Retinal pigment epithelial cell (primary cell): ENCODE data around the gene CRMP1.

ENCODE experiments used
- DNase-seq: peaks from one replicate; pipeline ENCODE4 v3.0.0-alpha.2; 2010; ENCODE audit warnings: low read depth
- H3K4me3 ChIP-seq: 2 replicates; pipeline ENCODE4 v1.5.1; 2011; ENCODE audit warnings: mild to moderate bottlenecking, low read length, control low read depth, moderate library complexity
- TF ChIP-seq, protein P1 (sequence below): conservative IDR thresholded peaks from 2 replicates; pipeline ENCODE4 v1.5.1; 2011; ENCODE audit warnings: low read depth, low read length, control low read depth, inconsistent platforms

The CRMP1 gene

DNA sequence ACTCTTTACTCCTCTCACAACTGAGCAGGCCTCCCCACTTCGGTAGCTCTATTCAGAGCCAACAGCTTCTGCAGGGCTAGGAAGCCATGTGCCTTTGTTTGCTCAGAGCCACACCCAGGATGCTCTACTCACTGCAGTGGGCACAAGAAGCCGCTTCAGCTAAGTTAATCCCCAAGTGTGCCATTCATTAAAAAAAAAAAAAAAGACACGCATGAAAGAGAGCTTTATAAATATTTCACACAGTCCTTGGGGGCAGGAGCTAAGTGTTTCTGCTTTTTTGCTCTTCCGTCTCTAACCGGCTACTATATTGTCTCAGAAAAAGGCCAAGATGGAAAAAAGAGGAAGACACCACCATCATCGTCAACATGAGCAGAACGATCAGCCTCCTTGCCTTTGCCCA, 8.1 kb downstream of the CRMP1 start:
- DNase-seq = no peak
- no peak overlapping the region for H3K4me3 ChIP-seq
- TF ChIP-seq, protein P1, sequence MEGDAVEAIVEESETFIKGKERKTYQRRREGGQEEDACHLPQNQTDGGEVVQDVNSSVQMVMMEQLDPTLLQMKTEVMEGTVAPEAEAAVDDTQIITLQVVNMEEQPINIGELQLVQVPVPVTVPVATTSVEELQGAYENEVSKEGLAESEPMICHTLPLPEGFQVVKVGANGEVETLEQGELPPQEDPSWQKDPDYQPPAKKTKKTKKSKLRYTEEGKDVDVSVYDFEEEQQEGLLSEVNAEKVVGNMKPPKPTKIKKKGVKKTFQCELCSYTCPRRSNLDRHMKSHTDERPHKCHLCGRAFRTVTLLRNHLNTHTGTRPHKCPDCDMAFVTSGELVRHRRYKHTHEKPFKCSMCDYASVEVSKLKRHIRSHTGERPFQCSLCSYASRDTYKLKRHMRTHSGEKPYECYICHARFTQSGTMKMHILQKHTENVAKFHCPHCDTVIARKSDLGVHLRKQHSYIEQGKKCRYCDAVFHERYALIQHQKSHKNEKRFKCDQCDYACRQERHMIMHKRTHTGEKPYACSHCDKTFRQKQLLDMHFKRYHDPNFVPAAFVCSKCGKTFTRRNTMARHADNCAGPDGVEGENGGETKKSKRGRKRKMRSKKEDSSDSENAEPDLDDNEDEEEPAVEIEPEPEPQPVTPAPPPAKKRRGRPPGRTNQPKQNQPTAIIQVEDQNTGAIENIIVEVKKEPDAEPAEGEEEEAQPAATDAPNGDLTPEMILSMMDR = no peak

DNA sequence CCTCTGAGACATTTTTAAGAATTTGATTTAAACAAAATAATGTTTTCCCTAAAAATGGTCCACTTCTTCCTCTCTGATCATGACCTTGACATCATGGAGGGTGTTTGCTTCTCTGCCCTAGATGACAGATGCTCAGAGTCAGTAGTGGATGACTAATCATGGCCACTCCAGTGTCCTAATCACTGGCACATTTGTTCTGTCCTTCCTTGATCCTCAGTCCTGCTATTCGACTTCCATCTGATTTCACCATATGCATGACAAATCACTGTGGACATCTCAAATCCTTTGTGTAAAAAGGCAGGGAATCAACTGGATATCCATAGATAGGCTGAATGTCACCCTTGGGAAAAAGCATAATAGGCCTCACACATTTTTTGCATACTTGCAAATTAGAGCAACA, 9.0 kb downstream of the CRMP1 start:
- TF ChIP-seq, protein P1 = no peak
- no peak for DNase-seq
- H3K4me3 ChIP-seq = no peak overlapping the region

DNA sequence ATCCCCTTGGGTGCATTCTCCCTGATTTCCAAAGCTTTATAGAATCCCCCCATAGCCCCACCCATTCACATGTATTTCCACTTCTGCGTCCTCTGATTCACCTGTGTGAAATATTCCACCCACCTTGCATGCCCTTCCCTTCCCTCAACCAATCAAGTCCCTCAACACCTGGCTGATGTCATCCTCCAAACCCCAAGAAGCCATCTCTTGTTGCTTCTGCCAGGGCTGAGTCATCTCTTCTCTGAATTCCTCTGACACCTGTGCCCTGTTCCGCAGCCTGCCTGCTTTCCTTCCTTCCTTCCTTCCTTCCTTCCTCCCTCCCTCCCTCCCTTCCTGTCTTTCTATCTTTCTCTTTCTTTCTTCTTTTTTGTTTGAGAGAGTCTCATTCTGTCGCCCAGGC, 9.9 kb downstream of the CRMP1 start:
- no peak overlapping the region for H3K4me3 ChIP-seq
- TF ChIP-seq, protein P1 = no peak
- DNase-seq = no peak

GRCh38 chr4:5881340-5881739, 11.5 kb downstream of the CRMP1 start:
- no peak overlapping the region for H3K4me3 ChIP-seq
- no peak for DNase-seq
- TF ChIP-seq, protein P1 = no peak

GRCh38 chr4:5878359-5878758, 14.5 kb downstream of the CRMP1 start:
- no peak for DNase-seq
- H3K4me3 ChIP-seq = no peak overlapping the region
- TF ChIP-seq, protein P1 = no peak

DNA sequence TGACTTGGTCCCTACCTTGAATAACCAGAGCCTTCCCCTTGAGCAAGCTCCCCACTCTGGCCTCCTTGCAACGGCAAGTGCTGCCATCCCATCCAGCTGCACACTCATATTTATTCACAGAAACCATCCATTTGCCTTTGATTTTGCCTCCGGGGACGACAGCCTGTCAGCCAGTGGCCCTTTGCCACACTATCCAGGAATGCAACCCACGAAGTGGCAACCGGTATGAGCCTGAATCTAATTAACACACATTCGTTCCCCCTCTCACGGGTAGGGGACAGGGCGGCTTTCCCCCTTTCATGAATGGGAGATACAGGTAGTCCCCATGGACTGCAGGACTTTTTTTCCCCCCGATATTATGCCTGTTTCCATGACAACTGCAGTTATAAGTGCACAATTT, 15.5 kb downstream of the CRMP1 start:
- no peak for DNase-seq
- TF ChIP-seq, protein P1 = no peak
- no peak overlapping the region for H3K4me3 ChIP-seq

DNA sequence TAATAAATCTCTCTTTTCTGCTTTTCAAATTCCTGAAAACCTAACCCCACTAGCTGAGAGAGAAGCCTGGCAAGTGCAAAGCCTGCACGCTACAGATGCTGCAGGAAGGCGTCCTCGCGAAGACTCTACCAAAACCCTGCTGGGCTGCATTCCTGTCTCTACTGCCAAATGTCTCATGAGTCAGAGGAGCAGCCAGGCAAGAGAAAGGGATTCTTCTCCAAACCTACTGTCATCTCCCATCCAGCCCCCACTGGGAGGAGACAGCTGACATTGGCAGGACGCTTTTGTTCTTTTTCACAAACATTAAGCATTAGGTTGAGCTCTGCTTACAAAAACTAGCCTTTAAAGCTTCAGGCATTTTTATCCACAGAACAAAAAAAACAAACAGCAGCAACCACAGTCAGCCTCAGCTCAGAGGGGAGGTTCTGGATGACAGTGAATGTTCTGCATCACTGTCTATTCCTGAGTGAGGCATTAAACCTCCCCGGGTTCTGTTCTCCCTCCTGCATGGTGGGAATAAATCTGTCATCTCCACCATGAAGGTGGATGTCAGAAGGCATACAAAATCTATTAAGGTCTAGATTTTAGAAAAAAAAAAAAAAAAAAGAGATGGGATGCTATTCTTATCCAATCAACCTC, 18.0 kb downstream of the CRMP1 start:
- H3K4me3 ChIP-seq = no peak overlapping the region
- TF ChIP-seq, protein P1 = no peak
- no peak for DNase-seq
